ENCODE results near the gene GRIK3.

- TF ChIP-seq YY1 (IDR thresholded peaks at IDR 0.05; ENCODE audit: insufficient read depth, insufficient read length) (no peak), ZNF274 (IDR thresholded peaks at IDR 0.05; ENCODE audit: low read depth, low read length) (no peak), SUZ12 (IDR thresholded peaks at IDR 0.05; ENCODE audit: extremely low read depth, insufficient read depth, insufficient read length) (no peak)
These were observed 6.5 kb upstream of the GRIK3 start for GRCh38 chr1:37040773-37041172.

Data from NT2/D1 (cell line).